H1 (cell line): ENCODE results near the gene CADM1. TPM values are rescaled to one million over a fixed set of nuclear protein-coding genes. Genes with fewer than 3 reads are reported as not detected.

ENCODE experiments used
- CTCF ChIA-PET: fragments of 300-600 bp; sonication (Branson Sonifier 250); formaldehyde crosslinking; loops from one replicate; lab custom pipeline; 2021; ENCODE audit not compliant: partially characterized antibody; lab: Charles Lee
- POLR2A ChIA-PET: fragments of 300-600 bp; sonication (Branson Sonifier 250); formaldehyde crosslinking; loops from one replicate; lab custom pipeline; 2021; ENCODE audit warnings: inconsistent platforms; ENCODE audit not compliant: partially characterized antibody; lab: Charles Lee
- DNase-seq, 2 experiments: peaks; one replicate each; pipeline versions ENCODE4 v3.0.0 to v3.0.0-alpha.2; 2010 to 2022; ENCODE audit warnings: low spot score in 2 of 2, low read depth in 1 of 2, mixed read lengths in 1 of 2
- FAIRE-seq: peaks from 2 replicates; lab custom pipeline; 2011; peaks lifted over from hg19 to GRCh38; lab: Jason Lieb, UNC
- H2AFZ ChIP-seq: 2 replicates; pipeline ENCODE4 v1.8.1; 2012; ENCODE audit warnings: low read length, inconsistent platforms
- H2AK5ac ChIP-seq: 2 replicates; pipeline ENCODE4 v1.6.1; 2013; ENCODE audit warnings: low read depth, low read length
- H2BK120ac ChIP-seq: replicated peaks from 2 replicates; pipeline ENCODE3; 2013; ENCODE audit warnings: low read depth, low read length, inconsistent platforms
- H2BK12ac ChIP-seq: 2 replicates; pipeline ENCODE4 v1.6.1; 2013; ENCODE audit warnings: low read depth, low read length
- H2BK15ac ChIP-seq: 2 replicates; pipeline ENCODE4 v1.6.1; 2013; ENCODE audit warnings: low read length
- H2BK20ac ChIP-seq: 2 replicates; pipeline ENCODE4 v1.6.1; 2013; ENCODE audit warnings: low read length
- H2BK5ac ChIP-seq: 2 replicates; pipeline ENCODE4 v1.6.1; 2013; ENCODE audit warnings: low read depth, low read length
- H3K14ac ChIP-seq: 2 replicates; pipeline ENCODE4 v1.6.1; 2013; ENCODE audit warnings: inconsistent platforms; ENCODE audit not compliant: insufficient read length
- H3K18ac ChIP-seq: 2 replicates; pipeline ENCODE4 v1.6.1; 2013; ENCODE audit warnings: low read length; ENCODE audit errors: extremely low read depth
- H3K23ac ChIP-seq: 2 replicates; pipeline ENCODE4 v1.6.1; 2013; ENCODE audit warnings: inconsistent platforms; ENCODE audit not compliant: insufficient read length
- H3K23me2 ChIP-seq: 2 replicates; pipeline ENCODE4 v1.6.1; 2013; ENCODE audit warnings: low read depth, low read length
- H3K27ac ChIP-seq: 2 replicates; pipeline ENCODE4 v1.6.1; 2011; ENCODE audit warnings: low read depth, low read length, inconsistent platforms
- H3K27me3 ChIP-seq, 4 experiments: replicated peaks in 1 of 4; 1 replicate in 1 of 4; 2 replicates in 3 of 4; pipeline versions ENCODE4 v1.6.1 to v1.8.1; 2011 to 2013; ENCODE audit warnings: low read length in 3 of 4, mild to moderate bottlenecking in 3 of 4, inconsistent platforms in 2 of 4, mixed read lengths in 2 of 4, moderate library complexity in 1 of 4; ENCODE audit not compliant: control insufficient read depth in 3 of 4, insufficient read depth in 3 of 4; ENCODE audit errors: extremely low read depth in 1 of 4
- H3K36me3 ChIP-seq, 4 experiments: 2 replicates each; pipeline versions ENCODE4 v1.6.1 to v1.8.1; 2011 to 2013; ENCODE audit warnings: mild to moderate bottlenecking in 4 of 4, low read length in 3 of 4, moderate library complexity in 2 of 4, control low read depth in 1 of 4, inconsistent platforms in 1 of 4; ENCODE audit not compliant: insufficient read depth in 4 of 4, control insufficient read depth in 2 of 4
- H3K4ac ChIP-seq: replicated peaks from 2 replicates; pipeline ENCODE3; 2013; ENCODE audit warnings: low read length, low read depth, mixed read lengths, inconsistent platforms; ENCODE audit not compliant: insufficient read length
- H3K4me1 ChIP-seq, 4 experiments: replicated peaks in 1 of 4; 1 replicate in 1 of 4; 2 replicates in 3 of 4; pipeline versions ENCODE4 v1.6.1 to v1.8.1; 2011 to 2013; ENCODE audit warnings: low read length in 3 of 4, inconsistent platforms in 2 of 4, mixed read lengths in 1 of 4; ENCODE audit not compliant: insufficient read depth in 4 of 4, control insufficient read depth in 3 of 4
- H3K4me2 ChIP-seq, 2 experiments: 2 replicates each; pipeline versions ENCODE4 v1.6.1 to v1.8.1; 2011 to 2013; ENCODE audit warnings: low read depth in 2 of 2, low read length in 2 of 2, control low read depth in 1 of 2, inconsistent platforms in 1 of 2, mild to moderate bottlenecking in 1 of 2; ENCODE audit not compliant: insufficient read depth in 1 of 2
- H3K4me3 ChIP-seq, 4 experiments: fragments of 200-600, 300-600 bp in 1 of 4; sonication (generic), shearing (Covaris generic), sonication (Bioruptor Twin) in 1 of 4; 2 replicates each; pipeline versions ENCODE4 v1.5.1 to v1.8.1; 2011 to 2016; ENCODE audit warnings: low read length in 4 of 4, low read depth in 3 of 4, control low read depth in 2 of 4, inconsistent platforms in 2 of 4, mild to moderate bottlenecking in 2 of 4, mixed read lengths in 1 of 4, moderate library complexity in 1 of 4; ENCODE audit not compliant: insufficient read depth in 2 of 4; ENCODE audit errors: extremely low read depth in 1 of 4
- H3K56ac ChIP-seq: replicated peaks from 2 replicates; pipeline ENCODE3; 2013; ENCODE audit warnings: low read depth, mild to moderate bottlenecking, mixed read lengths, low read length, inconsistent platforms; ENCODE audit not compliant: insufficient read length
- H3K79me1 ChIP-seq: 2 replicates; pipeline ENCODE4 v1.6.1; 2013; ENCODE audit warnings: low read depth, low read length, control low read depth
- H3K79me2 ChIP-seq, 2 experiments: 2 replicates each; pipeline versions ENCODE4 v1.6.1 to v1.8.1; 2012 to 2013; ENCODE audit warnings: low read length in 2 of 2, mild to moderate bottlenecking in 2 of 2, inconsistent platforms in 1 of 2; ENCODE audit not compliant: insufficient read depth in 2 of 2, control insufficient read depth in 1 of 2
- H3K9ac ChIP-seq, 4 experiments: replicated peaks in 1 of 4; 1 replicate in 1 of 4; 2 replicates in 3 of 4; pipeline versions ENCODE4 v1.6.1 to v1.8.1; 2011 to 2013; ENCODE audit warnings: low read depth in 3 of 4, low read length in 3 of 4, control low read depth in 2 of 4, mild to moderate bottlenecking in 2 of 4, moderate library complexity in 2 of 4, inconsistent platforms in 1 of 4; ENCODE audit errors: extremely low read depth in 1 of 4
- H3K9me3 ChIP-seq, 2 experiments: 2 replicates each; pipeline versions ENCODE4 v1.6.1 to v1.8.1; 2012 to 2013; ENCODE audit warnings: mild to moderate bottlenecking in 2 of 2, moderate library complexity in 2 of 2, control low read depth in 1 of 2, inconsistent platforms in 1 of 2, low read depth in 1 of 2, low read length in 1 of 2, mixed read lengths in 1 of 2; ENCODE audit not compliant: insufficient read depth in 2 of 2
- H4K20me1 ChIP-seq, 2 experiments: replicated peaks in 1 of 2; 2 replicates each; pipeline versions ENCODE3 to v1.8.1; 2011 to 2013; ENCODE audit warnings: inconsistent platforms in 2 of 2, low read length in 2 of 2, mild to moderate bottlenecking in 1 of 2; ENCODE audit not compliant: insufficient read depth in 2 of 2, control insufficient read depth in 1 of 2
- H4K5ac ChIP-seq: 2 replicates; pipeline ENCODE4 v1.6.1; 2013; ENCODE audit warnings: low read length, low read depth, mixed read lengths, inconsistent platforms; ENCODE audit not compliant: insufficient read length
- H4K8ac ChIP-seq: 2 replicates; pipeline ENCODE4 v1.8.0; 2013; ENCODE audit warnings: mild to moderate bottlenecking, moderate library complexity, low read length, inconsistent platforms; ENCODE audit not compliant: insufficient read depth; ENCODE audit errors: extremely low read depth
- H4K91ac ChIP-seq: replicated peaks from 2 replicates; pipeline ENCODE3; 2013; ENCODE audit warnings: low read length, mixed read lengths, inconsistent platforms; ENCODE audit not compliant: insufficient read length
- CBX5 ChIP-seq: fragments of 300-800, 300-1000 bp; sonication (generic); IDR thresholded peaks from 2 replicates; pipeline ENCODE4 v1.7.1; 2016; ENCODE audit warnings: antibody characterized with exemption, low read length, low read depth
- EGR1 ChIP-seq: IDR thresholded peaks from 2 replicates; pipeline ENCODE4 v1.6.1; 2011; ENCODE audit warnings: low read depth, low read length, borderline replicate concordance
- JUND ChIP-seq: IDR thresholded peaks from 2 replicates; pipeline ENCODE4 v1.6.1; 2011; ENCODE audit warnings: mild to moderate bottlenecking, improper control_type of control experiment, low read length
- KDM1A ChIP-seq: fragments of 200-600, 300-600 bp; sonication (generic); IDR thresholded peaks from 2 replicates; pipeline ENCODE4 v1.7.1; 2016; ENCODE audit warnings: mild to moderate bottlenecking, low read length, borderline replicate concordance
- MAFK ChIP-seq: IDR thresholded peaks from 2 replicates; pipeline ENCODE4 v1.6.1; 2012; ENCODE audit warnings: low read depth, mild to moderate bottlenecking, improper control_type of control experiment, low read length
- RAD21 ChIP-seq, 2 experiments: IDR thresholded peaks in 1 of 2; conservative IDR thresholded peaks in 1 of 2; 2 replicates each; pipeline ENCODE4 v1.6.1; 2011; ENCODE audit warnings: low read depth in 2 of 2, low read length in 2 of 2, improper control_type of control experiment in 1 of 2, inconsistent platforms in 1 of 2, mild to moderate bottlenecking in 1 of 2, moderate library complexity in 1 of 2
- RXRA ChIP-seq: IDR thresholded peaks from 2 replicates; pipeline ENCODE4 v1.6.1; 2011; ENCODE audit warnings: low read depth, mild to moderate bottlenecking, low read length, moderate library complexity; ENCODE audit not compliant: insufficient read depth
- SP1 ChIP-seq: IDR thresholded peaks from 2 replicates; pipeline ENCODE4 v1.6.1; 2011; ENCODE audit warnings: low read depth, low read length
- TAF1 ChIP-seq: IDR thresholded peaks from 2 replicates; pipeline ENCODE4 v1.6.1; 2011; ENCODE audit warnings: mild to moderate bottlenecking, low read depth, low read length
- TEAD4 ChIP-seq: IDR thresholded peaks from 2 replicates; pipeline ENCODE4 v1.6.1; 2012; ENCODE audit warnings: low read depth, low read length, inconsistent platforms, mixed read lengths
- WGBS, 2 experiments: shearing (Covaris generic) in 1 of 2; methylation state at CpG; one replicate each; pipeline versions ENCODE4 v1.1.6 to v1.1.7; 2013 to 2015; ENCODE audit warnings: low lambda C conversion rate in 2 of 2, mixed read lengths in 2 of 2, inconsistent platforms in 1 of 2, low coverage in 1 of 2, missing lambda C conversion rate in 1 of 2; ENCODE audit not compliant: insufficient replicate concordance in 2 of 2, insufficient coverage in 1 of 2, insufficient read length in 1 of 2; ENCODE audit errors: extremely low coverage in 1 of 2, missing lambda C conversion rate in 1 of 2; 5-methylcytosine and 5-hydroxymethylcytosine counted together
- polyA plus RNA-seq, 7 experiments: library from polyadenylated mRNA; depleted of rRNA in 3 of 7; stranded (reverse) in 5 of 7; unstranded in 2 of 7; fragments of >200 nt in 5 of 7; fragments of 200-250 nt in 2 of 7; gene quantifications; 1 replicate in 5 of 7; 2 replicates in 1 of 7; 4 replicates in 1 of 7; pipeline versions ENCODE4 v1.2.1 to v1.2.3, GENCODE V29; 2011 to 2013; ENCODE audit warnings: missing spikeins in 2 of 7, mixed read lengths in 2 of 7
- total RNA-seq: library from RNA; stranded (reverse); fragmentation: NEBNext Ultra II Directional; extraction: Animal tissue kit (Norgen Biotek cat#: 25700); gene quantifications from 2 replicates; pipeline ENCODE4 v1.2.1, GENCODE V29; 2021
- TF ChIP-seq, protein P1 (sequence below), 3 experiments: IDR thresholded peaks; 1 replicate in 2 of 3; 2 replicates in 1 of 3; pipeline versions ENCODE4 v1.5.1 to v1.6.1; 2011; ENCODE audit warnings: low read length in 3 of 3, mild to moderate bottlenecking in 3 of 3, inconsistent platforms in 2 of 3, low read depth in 1 of 3, moderate library complexity in 1 of 3; ENCODE audit not compliant: insufficient read depth in 1 of 3; ENCODE audit errors: control extremely low read depth in 1 of 3

Gene CADM1
- total and polyA plus RNA-seq, 2 of the 8 experiments (the other 6 are each of a cell fraction or from before 2014, with no cell fraction given) = 8.3 to 25.3 TPM

DNA sequence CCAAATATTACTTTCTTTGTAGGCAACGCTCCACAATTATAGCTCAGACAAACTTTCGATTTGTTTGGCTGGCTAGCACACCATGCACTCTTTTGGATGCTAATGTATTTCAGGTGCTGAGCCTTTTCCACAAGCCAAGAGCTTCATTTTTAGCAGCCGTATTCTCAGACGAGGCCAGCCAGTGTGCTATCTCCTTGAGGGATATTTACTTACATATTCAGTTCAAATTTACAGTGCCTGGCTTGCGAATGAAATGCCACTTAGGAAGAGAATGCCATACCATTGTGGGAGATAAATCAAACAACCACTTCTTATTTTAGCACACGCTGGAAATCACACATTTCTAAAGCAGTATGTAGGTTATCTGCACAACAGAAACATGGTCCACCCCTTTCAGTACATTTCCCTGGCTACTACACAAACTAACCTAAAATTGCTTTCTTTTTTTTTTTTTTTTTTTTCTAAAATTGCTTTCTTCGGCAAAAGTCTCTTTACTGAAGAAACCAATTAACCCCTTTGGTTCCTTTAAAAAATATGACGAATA lies 236.9 kb downstream of the CADM1 start:
- H3K18ac ChIP-seq = no peak overlapping the region
- H3K4ac ChIP-seq = no peak overlapping the region
- TF ChIP-seq TEAD4 (no peak), KDM1A (no peak), TAF1 (no peak), RXRA (no peak), CBX5 (no peak), RAD21 (IDR thresholded peaks at IDR 0.05 in 1 of 2, conservative IDR thresholded peaks at IDR 0.05 in 1 of 2; ENCODE audit: low read depth in 2 of 2, low read length in 2 of 2) (no peak), EGR1 (no peak), MAFK (no peak), JUND (no peak), SP1 (no peak)
- TF ChIP-seq, protein P1, sequence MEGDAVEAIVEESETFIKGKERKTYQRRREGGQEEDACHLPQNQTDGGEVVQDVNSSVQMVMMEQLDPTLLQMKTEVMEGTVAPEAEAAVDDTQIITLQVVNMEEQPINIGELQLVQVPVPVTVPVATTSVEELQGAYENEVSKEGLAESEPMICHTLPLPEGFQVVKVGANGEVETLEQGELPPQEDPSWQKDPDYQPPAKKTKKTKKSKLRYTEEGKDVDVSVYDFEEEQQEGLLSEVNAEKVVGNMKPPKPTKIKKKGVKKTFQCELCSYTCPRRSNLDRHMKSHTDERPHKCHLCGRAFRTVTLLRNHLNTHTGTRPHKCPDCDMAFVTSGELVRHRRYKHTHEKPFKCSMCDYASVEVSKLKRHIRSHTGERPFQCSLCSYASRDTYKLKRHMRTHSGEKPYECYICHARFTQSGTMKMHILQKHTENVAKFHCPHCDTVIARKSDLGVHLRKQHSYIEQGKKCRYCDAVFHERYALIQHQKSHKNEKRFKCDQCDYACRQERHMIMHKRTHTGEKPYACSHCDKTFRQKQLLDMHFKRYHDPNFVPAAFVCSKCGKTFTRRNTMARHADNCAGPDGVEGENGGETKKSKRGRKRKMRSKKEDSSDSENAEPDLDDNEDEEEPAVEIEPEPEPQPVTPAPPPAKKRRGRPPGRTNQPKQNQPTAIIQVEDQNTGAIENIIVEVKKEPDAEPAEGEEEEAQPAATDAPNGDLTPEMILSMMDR (IDR thresholded peaks at IDR 0.05; ENCODE audit: control extremely low read depth in 1 of 3, insufficient read depth in 1 of 3, low read depth in 1 of 3, low read length in 3 of 3) = no peak

More for the DNA sequence above, 236.9 kb downstream of the CADM1 start:
- no peaks in the 10 kb centered on the region for H3K79me2 ChIP-seq
- no peak overlapping the region for H4K5ac ChIP-seq
- no peak overlapping the region for H2BK15ac ChIP-seq
- DNase-seq (no peak), FAIRE-seq (no peak)
- POLR2A ChIA-PET = interaction anchor here (1.1 kb wide), 1 partner anchor 8 kb away, joined by 3 read pairs; no protein-coding TSS in a partner anchor
- no peaks in the 10 kb centered on the region for H3K27me3 ChIP-seq
- no peak overlapping the region for H3K23ac ChIP-seq
- no peak overlapping the region for H3K4me3 ChIP-seq
- no peak overlapping the region for H3K14ac ChIP-seq
- CTCF ChIA-PET = interaction anchor here (0.6 to 1.4 kb wide), 6 partner anchors 7 to 414 kb away, joined by 3 to 4 read pairs (median 4); no protein-coding TSS in a partner anchor
- no peaks in the 10 kb centered on the region for H3K23me2 ChIP-seq
- no peak overlapping the region for H2AFZ ChIP-seq
- 80% methylated on average over 8 of the region's 8 CpGs; no CpG with 5 or more reads in 1 of the 2 experiments for WGBS, 2 experiments
- H3K27ac ChIP-seq = no peak overlapping the region
- H4K8ac ChIP-seq = no peak overlapping the region
- no peak overlapping the region for H3K9ac ChIP-seq
- H4K20me1 ChIP-seq = no peaks in the 10 kb centered on the region
- H3K4me2 ChIP-seq = no peak overlapping the region
- H3K4me1 ChIP-seq = peaks cover 0 to 7% (median 1%) of the 10 kb centered on the region in 4 experiments; a peak in 2 of 7 replicates
- H2BK12ac ChIP-seq = no peak overlapping the region
- no peak overlapping the region for H2AK5ac ChIP-seq
- no peak overlapping the region for H2BK20ac ChIP-seq
- no peak overlapping the region for H3K56ac ChIP-seq
- H3K79me1 ChIP-seq = no peaks in the 10 kb centered on the region
- H3K9me3 ChIP-seq = no peaks in the 10 kb centered on the region
- no peaks in the 10 kb centered on the region for H3K36me3 ChIP-seq
- no peak overlapping the region for H2BK5ac ChIP-seq
- H4K91ac ChIP-seq = no peak overlapping the region
- H2BK120ac ChIP-seq = no peak overlapping the region
